HTR-8/SVneo (cell line): Measurements from ENCODE around the gene WDR26.
"Not testable (repeated sequence)": the region's sequence is repeated elsewhere in the genome, so short reads cannot be mapped to it uniquely, and the experiment has no call there.

Experiments used
- DNase-seq: peaks from one replicate; pipeline ENCODE4 v3.0.0; 2011; ENCODE audit warnings: low spot score, mixed read lengths; ENCODE audit not compliant: insufficient read length
- FAIRE-seq: peaks from 2 replicates; lab custom pipeline; 2011; peaks lifted over from hg19 to GRCh38; lab: Jason Lieb, UNC

Gene WDR26

DNA sequence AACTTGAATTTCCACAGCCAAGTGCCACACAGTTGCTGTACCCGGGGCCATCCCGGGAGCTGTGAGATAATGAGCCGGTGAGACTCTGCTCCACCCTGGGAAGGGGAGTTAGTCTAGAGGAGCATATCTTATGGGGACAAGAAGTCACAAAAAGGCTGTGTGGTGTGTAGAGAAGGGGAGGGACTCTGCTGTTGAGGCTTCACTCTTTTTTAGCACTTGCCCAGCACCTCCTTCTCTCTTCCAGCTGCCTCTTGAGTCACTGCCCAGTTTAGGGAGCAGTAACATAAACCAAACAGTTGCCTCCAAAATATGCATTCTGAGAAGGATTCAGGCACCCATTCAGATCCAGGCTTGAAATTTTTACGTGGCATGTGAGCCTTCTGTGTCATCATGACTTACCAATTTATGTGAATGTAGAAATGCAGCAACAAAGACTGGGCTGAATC lies 744 bp upstream of the WDR26 start:
- FAIRE-seq (no peak), DNase-seq (peak; percentile 19)

DNA sequence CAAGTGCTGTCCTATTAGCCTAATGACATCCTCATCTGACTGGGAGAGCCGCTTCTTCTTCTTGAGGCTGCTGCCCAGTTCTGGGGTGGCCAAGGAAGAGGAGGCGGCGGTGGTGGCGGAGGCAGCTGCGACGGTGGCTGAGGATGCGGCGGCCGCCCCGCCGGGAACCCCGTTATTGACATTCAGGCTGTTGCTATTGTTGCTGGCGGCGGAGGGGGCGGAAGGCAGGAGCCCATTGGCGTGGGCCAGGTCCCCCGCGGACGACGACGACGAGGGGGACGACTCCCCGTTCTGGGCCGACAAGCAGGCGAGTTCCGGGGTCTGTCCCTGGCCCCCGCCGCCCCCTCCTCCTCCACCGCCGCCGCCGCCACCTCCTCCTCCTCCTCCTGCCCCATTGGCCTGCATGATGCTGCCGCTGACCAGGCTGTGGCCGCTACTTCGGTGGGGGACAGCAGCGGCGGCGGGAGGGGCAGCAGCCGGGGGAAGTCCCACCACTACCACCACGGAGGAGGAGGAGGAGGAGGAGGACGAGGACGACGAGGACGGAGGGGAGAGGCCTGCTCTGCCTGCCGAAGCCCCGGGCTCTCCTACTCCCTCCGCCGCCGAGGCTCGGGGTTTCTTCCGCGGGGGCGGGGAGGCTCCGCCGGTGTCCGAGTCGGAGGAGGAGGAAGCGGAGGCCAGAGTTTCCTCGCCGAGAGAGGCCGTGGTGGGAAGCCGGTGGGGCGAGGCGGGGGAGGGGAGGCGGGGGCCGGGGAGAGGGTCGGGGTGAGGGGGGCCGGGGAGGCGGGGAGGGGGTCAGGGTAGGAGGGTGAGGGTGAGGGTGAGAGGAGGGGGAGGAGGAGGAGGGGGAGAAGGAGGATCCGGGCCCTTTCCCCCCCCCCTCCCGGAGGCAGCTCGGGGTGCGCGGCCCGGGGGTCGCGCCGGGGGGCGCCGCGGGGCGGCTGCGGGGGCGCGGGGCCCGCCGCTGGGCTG lies 610 bp downstream of the WDR26 start:
- DNase-seq (peak; percentile 14), FAIRE-seq (no peak)

DNA sequence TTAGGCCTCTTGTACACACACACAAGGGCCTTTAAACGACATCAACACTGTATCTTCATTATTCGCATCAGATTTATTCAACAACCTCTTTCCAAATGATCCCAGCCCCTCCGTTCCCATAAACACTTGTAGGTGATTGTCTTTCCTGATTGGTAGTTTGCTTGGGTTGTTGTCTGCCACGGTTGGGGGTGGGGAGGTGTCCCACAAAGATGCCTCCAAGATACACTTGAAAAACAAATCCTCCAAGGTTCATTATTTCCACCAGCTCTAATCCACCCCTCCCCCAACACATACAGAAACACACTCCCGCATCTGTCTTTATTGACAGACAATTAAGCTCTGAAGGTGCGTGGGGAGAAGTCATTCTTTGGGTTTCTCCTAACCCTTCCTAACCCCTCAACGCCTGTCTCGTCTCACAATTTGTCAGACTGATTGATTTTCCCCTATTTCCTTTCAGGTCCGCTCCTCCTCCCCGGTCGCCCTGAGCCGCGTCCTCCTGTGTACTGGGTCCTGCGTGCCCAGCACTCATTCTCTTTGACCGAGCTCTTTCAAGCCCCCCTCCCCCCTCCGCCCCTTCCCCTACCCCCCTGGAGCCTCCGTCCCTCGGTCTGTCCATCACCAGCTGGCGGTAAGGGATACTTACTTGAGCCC lies 1.4 kb downstream of the WDR26 start:
- DNase-seq (peak; percentile 8), FAIRE-seq (no peak)

DNA sequence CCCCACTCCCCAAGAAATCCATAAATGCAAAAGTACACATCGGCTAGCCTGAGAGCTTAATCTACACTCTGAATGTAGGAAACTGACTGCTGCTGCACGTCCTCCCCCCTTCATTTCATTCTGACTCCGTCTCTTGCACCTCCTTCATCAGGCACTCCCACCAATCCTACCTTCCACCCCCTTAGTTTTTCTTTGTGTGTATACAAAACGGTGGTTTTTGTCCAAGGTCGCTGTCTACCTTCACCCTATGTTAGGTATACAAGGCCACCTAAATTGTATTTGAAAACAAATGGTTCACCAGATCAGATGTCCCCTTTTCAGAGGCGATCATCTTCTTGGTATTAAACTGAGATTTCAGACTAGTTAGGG lies 1.9 kb downstream of the WDR26 start:
- no peak for DNase-seq
- FAIRE-seq, result no peak

DNA sequence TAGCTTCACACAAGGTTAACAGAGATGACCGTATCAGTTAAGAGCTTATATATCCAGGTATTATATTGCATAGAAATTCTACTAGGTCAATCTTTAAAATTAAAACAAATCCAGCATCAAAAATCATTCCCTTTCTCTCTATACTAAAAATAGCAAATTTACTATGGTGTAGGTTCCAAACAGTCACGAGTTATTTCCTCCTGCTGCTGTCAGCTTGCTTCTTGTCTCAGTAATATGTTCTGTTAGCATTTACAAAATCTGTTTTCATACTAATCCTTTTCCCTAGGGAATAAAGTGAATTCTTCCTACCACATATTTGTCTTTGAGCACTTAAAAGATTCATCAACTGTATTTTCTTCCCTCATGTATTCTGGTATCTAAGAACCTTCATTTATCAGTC lies 2.5 kb downstream of the WDR26 start:
- no peak for FAIRE-seq
- DNase-seq, result no peak

DNA sequence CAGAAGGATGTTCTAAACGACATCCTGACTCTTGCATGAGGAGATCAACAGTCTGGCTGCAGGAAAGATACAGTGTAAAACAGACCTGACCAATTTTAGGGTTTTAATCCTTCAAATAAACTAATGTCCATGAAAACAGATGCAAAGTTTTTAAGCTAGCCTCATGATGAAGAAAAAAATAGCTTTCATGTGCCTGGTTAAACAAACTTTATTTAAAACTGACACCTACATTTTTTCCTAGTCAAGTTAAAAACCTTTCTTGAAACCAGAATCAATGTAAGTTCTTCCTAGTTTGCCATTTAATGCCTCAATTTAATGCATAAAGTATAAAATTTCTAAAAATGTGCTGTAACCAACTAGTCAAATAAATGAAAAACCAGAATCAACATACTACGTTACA lies 2.9 kb downstream of the WDR26 start:
- no peak for DNase-seq
- no peak for FAIRE-seq

DNA sequence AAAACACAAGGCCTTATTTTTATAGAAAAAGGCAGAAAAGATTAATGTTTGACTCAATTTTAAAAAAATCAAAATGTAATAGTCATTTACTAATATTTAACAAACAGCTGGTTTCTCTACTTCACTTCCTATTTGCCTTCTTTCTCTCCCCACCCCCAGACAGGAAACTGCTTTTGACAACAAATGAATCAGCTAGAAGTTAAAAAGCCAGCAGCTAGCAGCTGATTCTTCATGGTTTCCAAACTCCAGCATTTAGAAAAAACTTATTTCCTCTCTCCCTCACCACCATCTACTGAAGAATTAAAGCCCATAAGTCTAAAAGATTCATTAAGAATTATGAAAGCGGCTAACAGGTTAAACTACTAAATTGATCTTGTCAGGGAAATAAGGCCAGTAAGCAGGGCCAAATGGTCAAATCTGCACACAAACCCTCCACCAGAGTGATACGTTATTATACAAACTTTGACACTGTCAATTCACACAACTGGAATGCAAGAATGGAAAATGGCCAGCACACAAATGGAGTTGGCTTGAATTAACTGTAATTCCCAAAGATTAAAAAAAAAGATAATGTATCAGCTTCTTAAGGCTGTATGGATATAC lies 4.0 kb downstream of the WDR26 start:
- no peak for FAIRE-seq
- DNase-seq, result peak; percentile 31

DNA sequence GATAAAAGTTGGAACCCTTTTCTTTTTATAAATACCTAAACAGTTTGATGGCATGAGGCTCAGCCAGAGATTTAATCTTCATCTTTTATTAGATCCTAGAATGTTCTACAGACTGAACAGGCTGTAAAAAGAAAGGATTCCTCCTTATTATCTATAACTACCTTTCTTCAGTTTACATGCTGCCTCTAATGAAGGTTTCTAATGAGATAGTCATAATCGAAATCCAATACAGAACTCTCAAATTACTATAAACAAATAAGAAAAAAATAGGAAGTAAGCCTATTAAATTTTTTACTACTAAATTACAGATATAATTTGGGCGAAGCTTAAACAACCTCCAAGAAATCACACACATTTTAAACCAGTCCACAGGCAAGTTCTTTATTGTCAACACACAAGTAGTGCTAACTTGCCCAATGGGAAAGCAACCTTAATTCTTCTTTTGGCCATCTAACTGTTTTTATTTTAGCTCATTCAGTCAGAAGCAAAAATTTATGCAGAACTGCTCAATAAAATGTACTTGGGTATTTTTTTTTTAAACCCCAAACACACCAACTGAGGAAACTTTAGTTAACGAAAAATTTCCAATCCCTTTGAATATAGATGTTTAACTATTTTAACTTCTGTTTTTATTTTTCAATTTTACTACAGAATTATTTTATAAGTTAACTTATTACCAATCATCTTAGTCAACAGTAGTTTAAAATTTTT lies 4.8 kb downstream of the WDR26 start:
- DNase-seq (no peak), FAIRE-seq (no peak)

DNA sequence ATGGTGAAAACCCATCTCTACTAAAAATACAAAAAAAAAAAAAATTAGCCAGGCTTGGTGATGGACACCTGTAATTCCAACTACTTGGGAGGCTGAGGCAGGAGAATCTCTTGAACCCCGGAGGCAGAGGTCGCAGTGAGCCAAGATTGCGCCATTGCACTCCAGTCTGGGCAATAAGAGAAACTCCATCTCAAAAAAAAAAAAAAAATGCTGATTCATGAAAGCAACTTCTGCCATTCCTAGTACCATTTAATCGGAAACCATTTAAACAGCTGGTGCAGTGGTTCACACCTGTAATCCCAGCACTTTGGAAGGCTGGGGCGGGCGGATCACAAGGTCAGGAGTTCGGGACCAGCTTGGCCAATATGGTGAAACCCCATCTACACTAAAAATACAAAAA lies 5.9 kb downstream of the WDR26 start:
- FAIRE-seq, DNase-seq: not testable (repeated sequence)

DNA sequence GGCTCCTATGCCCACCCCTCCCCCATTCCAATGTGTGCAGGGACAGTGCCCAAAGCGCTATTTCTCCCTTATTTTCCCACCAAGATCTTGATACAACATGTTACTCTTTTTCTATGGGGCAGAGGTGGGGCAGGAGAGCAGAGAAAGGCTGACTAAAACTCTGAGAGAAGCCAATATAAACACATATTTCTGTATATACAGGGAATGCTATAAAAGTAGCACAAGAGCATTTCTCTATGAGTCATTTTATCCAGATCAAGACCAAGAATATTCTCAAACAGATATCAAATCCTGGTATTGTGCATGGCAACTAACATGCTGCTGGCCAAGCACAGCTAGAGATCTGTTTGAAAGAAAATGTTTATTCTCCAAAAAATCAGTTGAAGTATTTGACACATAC lies 7.3 kb downstream of the WDR26 start:
- DNase-seq, result peak; percentile 38
- no peak for FAIRE-seq

DNA sequence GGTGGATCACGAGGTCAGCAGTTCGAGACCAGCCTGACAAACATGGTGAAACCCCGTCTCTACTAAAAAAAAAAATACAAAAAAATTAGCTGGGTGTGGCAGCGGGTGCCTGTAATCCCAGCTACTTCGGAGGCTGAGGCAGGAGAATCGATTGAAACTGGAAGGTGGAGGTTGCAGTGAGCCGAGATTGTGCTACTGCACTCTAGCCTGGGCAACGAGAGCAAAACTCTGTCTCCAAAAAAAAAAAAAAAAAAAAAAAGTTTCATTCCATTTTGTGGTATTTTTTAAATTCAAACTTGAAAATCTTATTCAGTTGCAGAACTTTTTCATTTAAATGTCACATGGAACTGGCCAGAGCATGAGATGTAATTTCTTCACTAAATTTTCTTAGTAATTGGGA lies 7.7 kb downstream of the WDR26 start:
- DNase-seq, FAIRE-seq: not testable (repeated sequence)

DNA sequence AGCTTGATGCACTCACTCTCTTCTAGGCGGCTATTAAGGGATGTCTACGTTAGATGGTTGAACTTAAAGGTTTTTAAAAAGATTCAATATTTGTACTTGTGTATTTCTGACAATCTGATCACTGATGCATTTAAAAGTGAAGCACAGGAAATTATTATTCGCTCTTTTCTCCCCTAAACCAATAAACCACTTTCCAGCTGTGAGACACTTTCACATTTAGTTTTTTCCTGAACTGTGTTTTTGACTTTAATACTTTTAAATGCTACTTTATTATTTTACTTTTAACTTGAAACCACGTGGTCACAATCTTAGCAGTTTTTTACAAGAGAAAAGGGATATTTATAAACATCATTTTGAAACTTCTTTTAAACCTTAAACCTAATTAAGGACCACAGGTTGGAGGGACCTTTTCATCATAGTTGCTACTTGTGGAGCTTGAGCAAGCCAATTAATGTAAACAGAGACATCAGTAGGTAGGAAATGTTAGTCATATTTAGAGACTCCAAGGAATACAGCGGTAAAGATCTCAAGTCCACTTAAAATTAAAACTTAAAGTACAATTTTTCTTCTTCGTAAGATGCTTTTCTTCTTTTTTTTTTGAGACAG lies 9.2 kb downstream of the WDR26 start:
- no peak for FAIRE-seq
- DNase-seq, result no peak

DNA sequence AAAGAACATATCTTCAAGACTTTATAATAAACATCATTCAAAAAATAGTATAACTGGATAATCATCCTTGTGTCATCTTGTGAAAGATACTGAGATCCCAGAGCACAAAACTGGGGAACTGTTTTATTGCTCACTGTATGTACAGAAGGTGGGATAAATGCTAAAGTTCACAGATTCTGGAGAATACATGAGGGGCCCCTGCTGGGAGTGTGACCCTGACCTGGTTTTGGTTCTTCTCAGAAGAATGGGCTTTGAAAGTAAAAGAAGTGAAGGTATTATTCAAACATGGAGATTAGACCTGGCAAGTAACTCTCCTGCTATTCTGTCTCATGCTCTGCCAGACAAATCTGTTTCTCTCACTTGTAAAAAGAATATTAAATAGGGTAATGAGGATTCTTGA lies 14.5 kb downstream of the WDR26 start:
- FAIRE-seq (no peak), DNase-seq (no peak)

DNA sequence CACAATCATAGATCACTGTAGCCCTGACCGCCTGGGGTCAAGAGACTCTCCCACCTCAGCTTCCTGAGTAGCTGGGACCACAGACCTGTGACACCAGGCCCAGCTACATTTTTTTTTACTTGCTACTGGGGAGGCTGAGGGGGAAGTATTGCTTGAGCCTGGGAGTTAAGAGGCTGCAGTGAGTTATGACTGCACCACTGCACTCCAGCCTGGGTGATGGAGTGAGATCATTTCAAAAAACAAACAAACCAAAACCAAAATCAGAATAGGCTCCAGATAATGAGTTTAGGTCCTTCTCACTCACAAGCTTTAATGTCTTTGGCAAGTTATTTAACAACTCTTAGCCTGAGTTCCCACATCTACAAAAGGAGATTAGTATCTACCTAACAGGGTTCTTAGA lies 22.8 kb downstream of the WDR26 start:
- FAIRE-seq (no peak), DNase-seq (no peak)

DNA sequence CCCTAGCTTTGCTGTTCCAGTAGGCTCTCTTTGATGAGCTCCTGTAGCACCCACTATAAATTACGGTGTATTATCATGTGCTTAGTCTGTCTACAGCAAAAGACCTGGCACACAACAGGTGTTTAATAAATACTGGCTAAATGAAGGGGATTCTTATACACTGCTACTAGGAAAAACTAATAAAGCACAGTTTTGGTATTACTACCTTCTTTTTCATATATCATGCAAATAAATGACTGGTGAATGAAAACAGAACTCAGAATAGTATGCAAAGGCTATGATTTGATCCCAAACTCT lies 26.4 kb downstream of the WDR26 start:
- DNase-seq (no peak), FAIRE-seq (no peak)

DNA sequence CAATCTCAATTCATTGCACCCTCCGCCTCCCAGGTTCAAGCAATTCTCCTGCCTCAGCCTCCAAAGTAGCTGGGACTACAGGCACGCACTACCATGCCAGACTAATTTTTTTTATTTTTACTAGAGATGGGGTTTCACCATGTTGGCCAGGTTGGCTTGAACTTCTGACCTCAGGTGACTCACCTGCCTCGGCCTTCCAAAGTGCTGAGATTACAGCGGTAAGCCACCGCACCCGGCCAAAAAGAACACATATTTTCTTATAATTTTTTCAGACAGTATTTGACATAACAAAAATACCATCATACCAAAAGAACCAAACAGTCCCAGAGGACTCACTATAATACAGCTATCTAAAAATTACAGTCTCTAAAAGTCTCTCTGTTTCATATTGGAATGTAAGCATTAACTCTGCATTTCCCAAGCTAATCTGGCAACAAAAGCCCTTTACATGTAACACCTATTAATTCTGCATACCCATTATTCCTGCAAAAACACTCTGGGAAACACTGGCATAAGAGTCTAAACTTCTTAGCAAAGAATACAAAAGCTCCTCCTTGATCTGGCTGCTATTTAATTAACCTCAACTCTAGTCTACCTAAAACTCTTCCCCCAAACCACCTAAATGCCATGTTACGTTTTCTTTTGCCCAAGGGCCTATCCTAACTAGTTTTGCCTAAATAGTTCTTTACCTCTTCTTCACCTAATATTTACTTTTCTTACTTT lies 26.9 kb downstream of the WDR26 start:
- FAIRE-seq (no peak), DNase-seq (no peak)

DNA sequence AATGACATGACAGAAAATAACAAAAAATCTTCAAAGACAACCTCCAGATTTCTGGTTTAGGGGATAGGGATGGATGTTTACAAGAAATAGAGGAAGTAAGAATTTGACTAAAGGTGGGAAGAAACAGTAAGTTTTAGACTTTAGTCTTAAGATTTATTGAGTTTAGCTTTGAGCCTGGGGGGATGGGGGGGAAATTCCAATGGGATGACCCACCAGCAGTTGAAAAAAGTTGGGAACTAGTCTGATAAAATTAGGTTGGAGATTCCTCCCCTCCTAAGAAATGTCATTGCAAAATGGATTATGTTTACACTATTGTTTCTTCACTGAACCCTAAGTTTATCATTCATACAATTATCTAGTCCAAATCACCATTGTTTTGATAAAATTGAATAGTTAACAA lies 28.4 kb downstream of the WDR26 start:
- FAIRE-seq, result no peak
- DNase-seq, result peak; percentile 14

DNA sequence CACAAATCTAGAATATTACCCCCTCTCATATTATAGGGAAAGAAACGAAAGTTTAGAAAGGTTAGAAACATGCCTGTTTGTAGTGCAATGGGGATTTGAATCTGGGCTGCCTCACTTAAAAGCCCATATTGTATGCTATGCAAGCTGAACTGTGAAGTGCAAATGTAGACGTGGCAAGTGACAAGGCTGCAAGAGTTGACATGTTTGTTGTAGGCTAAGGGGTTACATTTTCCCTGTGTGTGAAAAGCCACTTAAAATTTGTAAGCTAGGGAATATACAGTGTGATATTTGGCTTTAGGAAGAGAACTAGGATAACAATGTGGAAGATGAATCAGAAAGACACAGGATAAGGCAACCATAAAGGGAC lies 29.0 kb downstream of the WDR26 start:
- DNase-seq (no peak), FAIRE-seq (no peak)

DNA sequence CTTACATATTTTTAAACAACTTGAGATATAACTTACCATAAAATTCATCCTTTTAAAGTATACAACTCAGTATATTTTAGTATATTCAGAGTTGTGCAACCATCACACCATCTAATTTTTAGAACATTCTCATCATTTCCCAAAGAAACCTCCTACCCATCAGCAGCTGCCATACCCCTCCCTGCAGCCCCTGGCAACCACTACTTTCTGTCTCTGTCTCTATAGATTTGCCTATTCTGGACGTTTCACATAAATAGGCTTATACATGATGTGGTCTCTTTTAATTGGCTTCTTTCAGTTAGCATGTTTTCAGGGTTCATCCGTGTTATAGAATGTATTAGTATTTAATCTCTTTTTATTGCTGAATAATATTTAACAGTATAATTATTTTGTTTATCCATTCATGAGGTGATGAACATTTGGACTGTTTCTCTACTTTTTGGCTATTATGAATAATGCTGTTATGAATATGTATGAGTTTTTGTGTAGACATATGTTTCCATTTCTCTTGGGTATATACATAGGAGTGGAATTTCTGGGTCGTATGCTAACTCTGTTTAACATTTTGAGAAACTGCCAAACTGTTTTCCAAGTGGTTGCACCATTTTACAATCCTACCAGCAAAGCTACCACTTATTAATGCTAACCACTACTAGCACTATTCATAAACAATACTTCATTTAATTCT lies 29.5 kb downstream of the WDR26 start:
- no peak for DNase-seq
- no peak for FAIRE-seq
